Measurements from ENCODE around the gene DCST1.

GRCh38 chr1:154994591-154994990 lies 39.0 kb upstream of the DCST1 start:
- TF ChIP-seq GATA3 (IDR thresholded peaks at IDR 0.05; ENCODE audit: low read depth, low read length) = no peak
- TF ChIP-seq GATA2 (IDR thresholded peaks at IDR 0.05; ENCODE audit: low read depth, low read length) = no peak

Measured in SH-SY5Y (cell line).